Measurements from ENCODE around the gene CACNA2D3.

GRCh38 chr3:54264050-54264449, 141.7 kb downstream of the CACNA2D3 start:
- TF ChIP-seq CTCF (IDR thresholded peaks at IDR 0.05) (no peak), POLR2A (IDR thresholded peaks at IDR 0.05) (no peak)

Measured in lower leg skin (tissue), 3 donors.